RWPE2 (cell line): Measurements from ENCODE around the gene TP53I3.
A peak's percentile ranks its signal among the peaks of the same experiment; 100 is the strongest.

Experiments used
- ATAC-seq: fragments of 200-7000 bp; cut with Tn5 transposase; 3 replicates; pipeline ENCODE4 v1.9.1; 2021; ENCODE audit warnings: low read depth
- DNase-seq: peaks from one replicate; pipeline ENCODE4 v3.0.0-alpha.2; 2020; ENCODE audit warnings: low spot score
- H3K27ac ChIP-seq: fragments of 450-650 bp; 2 replicates; pipeline ENCODE4 v1.5.1; 2017; ENCODE audit warnings: mild to moderate bottlenecking; ENCODE audit not compliant: poor library complexity, severe bottlenecking
- H3K27me3 ChIP-seq: fragments of 250-450 bp; sonication (Bioruptor Pico); 2 replicates; pipeline ENCODE4 v1.5.1; 2021; ENCODE audit warnings: mild to moderate bottlenecking, moderate library complexity; ENCODE audit not compliant: insufficient read depth, poor library complexity, severe bottlenecking
- H3K36me3 ChIP-seq: fragments of 250-450 bp; sonication (Bioruptor Pico); 2 replicates; pipeline ENCODE4 v1.5.1; 2020; ENCODE audit warnings: low read depth, mild to moderate bottlenecking, moderate library complexity
- H3K4me1 ChIP-seq: fragments of 250-450 bp; sonication (Bioruptor Pico); 2 replicates; pipeline ENCODE4 v1.5.1; 2021; ENCODE audit warnings: mild to moderate bottlenecking, moderate library complexity; ENCODE audit not compliant: insufficient read depth, poor library complexity, severe bottlenecking
- H3K4me3 ChIP-seq: fragments of 250-450 bp; sonication (Bioruptor Pico); 2 replicates; pipeline ENCODE4 v1.5.1; 2021; ENCODE audit warnings: mild to moderate bottlenecking, moderate library complexity; ENCODE audit not compliant: severe bottlenecking
- H3K9me3 ChIP-seq: fragments of 250-450 bp; sonication (Bioruptor Pico); 2 replicates; pipeline ENCODE4 v1.5.1; 2021; ENCODE audit warnings: mild to moderate bottlenecking, moderate library complexity; ENCODE audit not compliant: severe bottlenecking
- TF ChIP-seq, protein P1 (sequence below): fragments of 450-650 bp; IDR thresholded peaks from one replicate; pipeline ENCODE4 v1.5.1; 2017; ENCODE audit warnings: mild to moderate bottlenecking, moderate library complexity; ENCODE audit not compliant: poor library complexity, severe bottlenecking

Gene TP53I3

DNA sequence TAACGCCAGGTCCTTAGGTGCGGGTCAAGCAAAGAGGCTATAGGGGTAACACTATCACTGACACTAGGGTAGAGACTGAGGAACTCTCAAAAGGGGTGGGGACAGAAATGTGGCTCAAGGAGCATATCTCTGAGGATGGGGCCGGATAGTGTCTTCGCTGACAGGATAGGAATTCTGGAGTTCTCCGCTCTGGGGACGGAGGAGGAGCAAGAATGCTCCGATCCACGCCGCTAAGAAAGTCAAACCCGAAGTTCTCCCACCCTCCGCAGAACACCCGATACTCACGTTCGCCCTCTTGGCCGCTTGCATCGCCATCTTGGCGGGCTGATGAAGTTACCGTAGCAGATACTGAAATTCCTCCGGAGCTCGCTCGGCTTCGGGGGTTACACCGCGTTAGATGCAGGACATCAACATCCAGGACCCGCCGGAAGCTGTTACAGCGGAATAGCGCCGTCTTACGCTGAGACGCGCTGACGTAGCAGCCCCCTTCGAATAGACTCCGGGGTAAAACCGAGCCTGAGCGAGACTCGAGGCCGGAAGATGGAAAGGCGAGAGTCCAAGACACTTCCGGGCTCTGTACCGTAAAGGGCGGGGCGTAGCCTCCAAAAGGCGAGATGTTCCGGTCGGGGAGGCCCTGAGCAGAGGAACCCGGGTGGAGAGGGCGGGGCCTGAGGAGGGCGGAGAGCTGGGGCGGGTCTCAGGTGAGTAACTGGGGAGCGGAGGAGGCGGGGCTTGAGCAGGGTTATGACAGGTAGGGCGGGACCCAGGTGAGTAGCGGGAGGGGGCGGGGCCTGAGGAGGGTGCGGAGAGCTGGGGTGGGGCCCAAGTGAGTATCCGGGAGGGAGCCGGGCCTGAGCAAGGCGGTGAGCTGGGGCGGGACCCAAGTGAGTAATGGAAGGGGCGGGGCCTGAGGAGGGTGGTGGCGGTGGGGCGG, 8.5 kb downstream of the TP53I3 start, which contains the start of gene SF3B6:
SF3B6 (minus strand) TSS at position 412 of the 934 bp plus-strand sequence; CDS start at position 315, 97 bp downstream.
- Histone ChIP-seq H3K4me3 (peak within 1 kb of the TSS; percentile 69), H3K27me3 (no peaks in the 10 kb centered on the region), H3K4me1 (no peaks in the 10 kb centered on the region), H3K9me3 (no peaks in the 10 kb centered on the region), H3K36me3 (peaks cover 43% of the 10 kb centered on the region), H3K27ac (peak within 1 kb of the TSS; percentile 78)
- TF ChIP-seq, protein P1, sequence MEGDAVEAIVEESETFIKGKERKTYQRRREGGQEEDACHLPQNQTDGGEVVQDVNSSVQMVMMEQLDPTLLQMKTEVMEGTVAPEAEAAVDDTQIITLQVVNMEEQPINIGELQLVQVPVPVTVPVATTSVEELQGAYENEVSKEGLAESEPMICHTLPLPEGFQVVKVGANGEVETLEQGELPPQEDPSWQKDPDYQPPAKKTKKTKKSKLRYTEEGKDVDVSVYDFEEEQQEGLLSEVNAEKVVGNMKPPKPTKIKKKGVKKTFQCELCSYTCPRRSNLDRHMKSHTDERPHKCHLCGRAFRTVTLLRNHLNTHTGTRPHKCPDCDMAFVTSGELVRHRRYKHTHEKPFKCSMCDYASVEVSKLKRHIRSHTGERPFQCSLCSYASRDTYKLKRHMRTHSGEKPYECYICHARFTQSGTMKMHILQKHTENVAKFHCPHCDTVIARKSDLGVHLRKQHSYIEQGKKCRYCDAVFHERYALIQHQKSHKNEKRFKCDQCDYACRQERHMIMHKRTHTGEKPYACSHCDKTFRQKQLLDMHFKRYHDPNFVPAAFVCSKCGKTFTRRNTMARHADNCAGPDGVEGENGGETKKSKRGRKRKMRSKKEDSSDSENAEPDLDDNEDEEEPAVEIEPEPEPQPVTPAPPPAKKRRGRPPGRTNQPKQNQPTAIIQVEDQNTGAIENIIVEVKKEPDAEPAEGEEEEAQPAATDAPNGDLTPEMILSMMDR = no peak
- DNase-seq (peak; percentile 100), ATAC-seq (peak; percentile 82)

DNA sequence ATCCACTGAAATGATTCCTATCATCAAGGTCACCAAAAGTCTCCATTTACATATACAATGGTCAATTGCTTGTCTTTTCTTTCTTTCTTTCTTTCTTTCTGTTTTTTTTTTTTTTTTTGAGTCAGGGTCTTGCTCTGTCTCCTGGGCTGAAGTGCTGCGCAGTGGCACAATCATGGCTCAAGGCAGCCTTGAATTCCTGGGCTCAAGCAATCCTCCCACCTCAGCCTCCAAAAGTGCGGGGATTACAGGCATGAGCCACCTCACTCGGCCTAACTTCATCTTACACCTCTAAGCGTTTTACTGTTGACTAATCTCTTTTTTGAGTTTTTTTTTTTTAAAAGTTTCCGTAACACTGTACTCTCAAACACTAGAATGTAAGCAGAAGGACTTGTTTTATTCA, 9.4 kb downstream of the TP53I3 start:
- H3K4me3 ChIP-seq = peak overlapping the region; percentile 56
- H3K36me3 ChIP-seq = peaks cover 52% of the 10 kb centered on the region
- TF ChIP-seq, protein P1 = no peak

DNA sequence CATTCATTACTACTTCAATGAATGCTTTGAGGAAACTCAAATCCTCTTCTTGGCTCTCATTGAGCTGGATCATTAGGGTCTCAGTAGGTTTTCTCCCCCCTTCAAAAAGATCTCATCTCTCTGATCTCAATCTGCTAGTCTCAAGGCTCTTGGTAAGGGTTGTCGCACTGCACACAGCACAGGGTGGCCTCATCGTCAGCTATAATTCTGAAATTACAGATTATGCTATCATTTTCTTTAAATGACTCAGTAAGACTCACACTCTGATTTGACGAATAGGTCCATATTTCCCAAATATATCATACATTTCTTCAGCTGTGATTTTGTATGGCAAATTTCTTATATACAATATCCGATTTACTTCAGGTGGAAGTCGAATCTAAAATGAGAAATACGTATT, 10.8 kb downstream of the TP53I3 start:
- no peak overlapping the region for H3K4me3 ChIP-seq
- no peaks in the 10 kb centered on the region for H3K9me3 ChIP-seq
- ATAC-seq = no peak
- H3K4me1 ChIP-seq = no peaks in the 10 kb centered on the region
- H3K27me3 ChIP-seq = no peaks in the 10 kb centered on the region
- peaks cover 60% of the 10 kb centered on the region for H3K36me3 ChIP-seq
- DNase-seq = no peak
- TF ChIP-seq, protein P1 = no peak
- H3K27ac ChIP-seq = no peak overlapping the region

More for the DNA sequence above, 9.4 kb downstream of the TP53I3 start:
- Histone ChIP-seq H3K9me3 (no peaks in the 10 kb centered on the region), H3K27ac (peak overlapping the region; percentile 78), H3K4me1 (no peaks in the 10 kb centered on the region), H3K27me3 (no peaks in the 10 kb centered on the region)
- DNase-seq (no peak), ATAC-seq (no peak)

DNA sequence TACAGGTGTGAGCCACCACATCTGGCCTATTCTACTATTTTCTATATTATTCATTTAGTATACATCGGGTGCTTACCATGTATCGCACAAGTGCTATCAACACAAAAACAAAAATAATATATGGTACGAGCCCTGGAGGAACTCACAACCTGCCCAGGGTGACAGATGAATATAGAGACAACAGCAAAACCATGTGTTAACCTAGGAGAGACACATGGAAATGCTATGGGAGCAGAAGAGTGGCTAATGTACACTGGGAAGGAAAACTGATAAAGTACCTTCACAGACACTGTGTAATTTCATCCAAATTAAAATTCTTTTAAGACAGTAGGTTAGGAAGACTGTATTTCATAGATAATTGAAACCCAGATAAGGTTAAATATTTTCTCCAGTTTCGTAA, 12.4 kb downstream of the TP53I3 start:
- Histone ChIP-seq H3K36me3 (peaks cover 75% of the 10 kb centered on the region), H3K9me3 (no peaks in the 10 kb centered on the region), H3K27ac (no peak overlapping the region), H3K4me1 (no peaks in the 10 kb centered on the region), H3K4me3 (no peak overlapping the region), H3K27me3 (no peaks in the 10 kb centered on the region)
- ATAC-seq = no peak
- DNase-seq = no peak
- TF ChIP-seq, protein P1 = no peak

DNA sequence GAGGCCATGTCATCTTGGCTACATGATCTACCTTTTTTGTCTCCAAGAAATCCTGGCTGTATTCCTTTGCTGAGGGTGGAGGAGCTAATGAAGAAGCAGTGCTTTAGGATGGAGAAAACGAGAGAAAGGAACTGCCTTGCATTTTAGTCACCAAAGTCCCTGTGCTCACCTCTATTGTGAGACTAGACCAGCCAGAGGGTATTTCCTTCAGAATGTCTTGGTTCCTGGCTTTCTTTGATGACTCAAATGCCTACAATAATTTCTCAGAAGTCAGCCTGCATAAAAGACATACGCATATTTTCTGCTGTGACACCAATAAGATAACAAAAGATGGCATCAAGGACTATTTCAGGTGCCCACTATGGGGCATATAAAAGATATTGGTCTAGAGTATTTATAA, 19.3 kb downstream of the TP53I3 start:
- Histone ChIP-seq H3K27me3 (no peaks in the 10 kb centered on the region), H3K27ac (no peak overlapping the region)
- TF ChIP-seq, protein P1 = no peak

More for the DNA sequence above, 19.3 kb downstream of the TP53I3 start:
- no peaks in the 10 kb centered on the region for H3K9me3 ChIP-seq
- no peak for ATAC-seq
- no peak for DNase-seq
- no peak overlapping the region for H3K4me3 ChIP-seq
- H3K36me3 ChIP-seq = peaks cover 43% of the 10 kb centered on the region
- H3K4me1 ChIP-seq = no peaks in the 10 kb centered on the region
